ENCODE results near the gene ZNF891. TPM values are rescaled to one million over a fixed set of nuclear protein-coding genes. Genes with fewer than 3 reads are reported as not detected.

The ZNF891 gene
- total and polyA plus RNA-seq, 2 donors = 1.0 to 1.4 TPM

Other genes with a start within 250 kb of the ZNF891 start
- 39.5 TPM for gene CHFR, start 242.7 kb downstream of the ZNF891 start, total RNA-seq
- 85.4 TPM for gene CHFR, start 242.7 kb downstream of the ZNF891 start, polyA plus RNA-seq
- 9.0 TPM for gene ZNF605, start 174.0 kb downstream of the ZNF891 start, total RNA-seq
- 4.7 TPM for gene ZNF605, start 174.0 kb downstream of the ZNF891 start, polyA plus RNA-seq
- 9.7 TPM for gene ZNF26, start 143.9 kb downstream of the ZNF891 start, total RNA-seq
- 9.0 TPM for gene ZNF26, start 143.9 kb downstream of the ZNF891 start, polyA plus RNA-seq
- 33.8 TPM for gene ZNF84, start 92.8 kb downstream of the ZNF891 start, total RNA-seq
- 24.6 TPM for gene ZNF84, start 92.8 kb downstream of the ZNF891 start, polyA plus RNA-seq
- gene ZNF140, start 49.4 kb downstream of the ZNF891 start, total RNA-seq = 22.0 TPM
- gene ZNF140, start 49.4 kb downstream of the ZNF891 start, polyA plus RNA-seq = 32.7 TPM
- gene ZNF10, start 353 bp upstream of the ZNF891 start, total RNA-seq = 8.2 TPM
- 15.2 TPM for gene ZNF10, start 353 bp upstream of the ZNF891 start, polyA plus RNA-seq
- 17.5 TPM for gene ZNF268, start 51.2 kb upstream of the ZNF891 start, total RNA-seq
- 6.5 TPM for gene ZNF268, start 51.2 kb upstream of the ZNF891 start, polyA plus RNA-seq
- not detected for gene ANHX, start 105.6 kb upstream of the ZNF891 start, total RNA-seq
- gene ANHX, start 105.6 kb upstream of the ZNF891 start, polyA plus RNA-seq = 0.02 TPM